Stimulated activated effector memory CD8-positive, alpha-beta T cell treated with anti-CD3 and anti-CD28 coated beads, Interleukin-12 subunit alpha, Interleukin-12 subunit beta, amount 100 ng/mL, for 72 hours (primary cell): Measurements from ENCODE around the gene DNAI2.

Source experiments
- ATAC-seq: fragments of 150-1000 bp; cut with Tn5 transposase; 2 replicates; pipeline ENCODE4 v1.10.0; 2021
- DNase-seq, 2 donors: peaks; one replicate each; pipeline ENCODE4 v3.0.0; 2021 to 2022; ENCODE audit warnings: low spot score in 2 of 2
- H3K27ac Mint-ChIP-seq: one replicate; pipeline ENCODE4 v1.8.0; 2022; ENCODE audit warnings: mild to moderate bottlenecking, mixed read lengths
- H3K36me3 Mint-ChIP-seq: one replicate; pipeline ENCODE4 v1.8.0; 2022; ENCODE audit warnings: mild to moderate bottlenecking, mixed read lengths
- H3K4me1 Mint-ChIP-seq: one replicate; pipeline ENCODE4 v1.8.0; 2022; ENCODE audit warnings: mixed read lengths
- H3K4me3 Mint-ChIP-seq: one replicate; pipeline ENCODE4 v1.8.0; 2022; ENCODE audit warnings: mild to moderate bottlenecking, mixed read lengths
- H3K9me3 Mint-ChIP-seq: one replicate; pipeline ENCODE4 v1.8.0; 2022; ENCODE audit warnings: mixed read lengths

DNAI2 gene

DNA sequence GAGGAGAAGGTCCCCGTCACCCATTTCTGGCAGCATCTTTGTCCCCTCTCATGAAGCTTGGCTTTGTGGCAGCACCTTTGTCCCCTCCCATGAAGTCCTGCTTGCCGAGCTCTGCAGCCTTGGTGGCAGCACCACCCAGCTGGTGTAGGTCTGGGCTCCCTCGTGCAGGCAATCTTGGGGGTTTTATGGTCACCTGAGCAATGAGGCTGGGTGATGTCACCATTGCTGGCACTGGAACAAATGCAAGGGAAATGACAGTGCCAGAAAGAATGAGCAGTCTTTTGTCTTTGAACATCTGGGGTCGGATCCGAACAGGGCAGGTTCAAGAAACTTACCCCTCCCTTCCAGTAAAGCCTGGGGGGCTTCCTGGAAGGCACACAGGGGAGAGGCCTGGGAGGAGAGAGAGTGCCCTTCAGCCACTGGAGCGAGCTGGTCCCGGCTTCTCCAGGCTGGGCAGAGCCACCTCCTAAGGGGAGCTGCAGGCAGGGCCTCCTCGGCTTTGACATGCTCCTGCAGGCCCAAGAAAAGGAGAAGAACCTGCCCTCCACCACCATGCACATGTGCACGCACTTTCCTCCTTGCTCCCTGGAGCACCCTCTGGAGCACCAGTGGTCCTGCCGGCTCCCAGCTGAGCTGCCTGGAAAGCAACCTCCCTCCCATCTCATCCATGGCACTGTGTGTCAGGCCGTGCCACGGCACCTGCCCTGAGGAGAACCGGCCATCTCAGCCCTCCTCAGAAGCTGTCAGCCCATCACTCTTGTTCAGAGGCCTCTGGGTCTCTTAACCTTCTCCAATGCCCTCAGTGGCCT, 71.6 kb downstream of the DNAI2 start:
- no peaks in the 10 kb centered on the region for H3K4me1 Mint-ChIP-seq
- H3K27ac Mint-ChIP-seq, result peak overlapping the region; percentile 54
- no peak for DNase-seq
- no peak overlapping the region for H3K4me3 Mint-ChIP-seq
- no peaks in the 10 kb centered on the region for H3K36me3 Mint-ChIP-seq
- no peak for ATAC-seq
- H3K9me3 Mint-ChIP-seq, result no peaks in the 10 kb centered on the region

DNA sequence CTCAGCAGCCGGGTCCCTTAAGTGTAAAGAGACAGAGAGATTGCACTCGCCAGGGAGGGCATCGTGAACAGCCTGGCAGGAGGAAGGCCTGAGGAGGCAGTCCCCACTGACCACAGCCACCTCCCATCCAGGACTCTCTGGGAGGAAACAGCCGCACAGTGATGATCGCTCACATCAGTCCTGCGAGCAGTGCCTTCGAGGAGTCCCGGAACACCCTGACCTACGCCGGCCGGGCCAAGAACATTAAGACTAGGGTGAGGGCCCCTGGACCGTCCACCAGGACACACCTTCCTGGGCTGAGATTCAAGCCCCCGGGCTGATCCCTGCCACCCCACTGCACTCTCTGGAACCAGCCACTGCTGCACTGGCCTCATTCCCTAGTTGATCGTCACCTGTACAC, 73.6 kb downstream of the DNAI2 start:
- no peak overlapping the region for H3K27ac Mint-ChIP-seq
- DNase-seq, result no peak
- ATAC-seq, result no peak
- H3K36me3 Mint-ChIP-seq, result no peaks in the 10 kb centered on the region
- H3K9me3 Mint-ChIP-seq, result no peaks in the 10 kb centered on the region
- no peak overlapping the region for H3K4me3 Mint-ChIP-seq
- no peaks in the 10 kb centered on the region for H3K4me1 Mint-ChIP-seq

DNA sequence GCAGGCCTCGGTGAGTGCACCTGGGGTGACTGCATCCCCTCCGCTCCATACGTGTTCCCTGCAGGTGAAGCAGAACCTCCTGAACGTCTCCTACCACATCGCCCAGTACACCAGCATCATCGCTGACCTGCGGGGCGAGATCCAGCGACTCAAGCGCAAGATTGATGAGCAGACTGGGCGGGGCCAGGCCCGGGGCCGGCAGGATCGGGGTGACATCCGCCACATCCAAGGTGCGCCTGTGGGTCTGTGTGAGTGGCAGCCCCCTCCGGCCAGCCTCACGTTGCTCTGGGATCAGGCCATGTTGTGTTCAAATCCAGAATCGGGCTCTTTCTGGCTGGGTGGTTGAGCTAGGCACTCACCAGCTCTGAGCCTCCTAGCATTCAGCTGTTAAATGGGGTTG, 75.1 kb downstream of the DNAI2 start:
- ATAC-seq, result no peak
- Mint-ChIP-seq H3K4me3 (no peak overlapping the region), H3K9me3 (no peaks in the 10 kb centered on the region), H3K4me1 (peaks cover 11% of the 10 kb centered on the region), H3K27ac (no peak overlapping the region), H3K36me3 (no peaks in the 10 kb centered on the region)
- no peak for DNase-seq

DNA sequence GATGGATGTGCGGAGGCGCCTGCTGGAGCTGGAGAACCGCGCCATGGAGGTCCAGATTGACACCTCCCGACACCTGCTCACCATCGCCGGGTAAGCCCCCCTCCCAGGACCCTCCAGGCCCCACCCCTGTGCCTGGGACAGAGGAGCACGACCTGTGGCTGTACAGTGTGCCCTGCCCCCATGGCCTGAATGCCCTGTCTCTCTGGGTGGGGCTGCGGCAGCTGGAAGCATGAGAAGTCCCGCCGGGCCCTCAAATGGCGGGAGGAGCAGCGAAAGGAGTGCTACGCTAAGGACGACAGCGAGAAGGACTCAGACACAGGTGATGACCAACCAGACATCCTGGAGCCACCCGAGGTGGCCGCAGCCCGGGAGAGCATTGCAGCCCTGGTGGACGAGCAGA, 76.5 kb downstream of the DNAI2 start:
- Mint-ChIP-seq H3K27ac (no peak overlapping the region), H3K9me3 (no peaks in the 10 kb centered on the region), H3K4me3 (no peak overlapping the region), H3K36me3 (no peaks in the 10 kb centered on the region), H3K4me1 (peaks cover 19% of the 10 kb centered on the region)
- ATAC-seq, result no peak
- DNase-seq, result no peak

DNA sequence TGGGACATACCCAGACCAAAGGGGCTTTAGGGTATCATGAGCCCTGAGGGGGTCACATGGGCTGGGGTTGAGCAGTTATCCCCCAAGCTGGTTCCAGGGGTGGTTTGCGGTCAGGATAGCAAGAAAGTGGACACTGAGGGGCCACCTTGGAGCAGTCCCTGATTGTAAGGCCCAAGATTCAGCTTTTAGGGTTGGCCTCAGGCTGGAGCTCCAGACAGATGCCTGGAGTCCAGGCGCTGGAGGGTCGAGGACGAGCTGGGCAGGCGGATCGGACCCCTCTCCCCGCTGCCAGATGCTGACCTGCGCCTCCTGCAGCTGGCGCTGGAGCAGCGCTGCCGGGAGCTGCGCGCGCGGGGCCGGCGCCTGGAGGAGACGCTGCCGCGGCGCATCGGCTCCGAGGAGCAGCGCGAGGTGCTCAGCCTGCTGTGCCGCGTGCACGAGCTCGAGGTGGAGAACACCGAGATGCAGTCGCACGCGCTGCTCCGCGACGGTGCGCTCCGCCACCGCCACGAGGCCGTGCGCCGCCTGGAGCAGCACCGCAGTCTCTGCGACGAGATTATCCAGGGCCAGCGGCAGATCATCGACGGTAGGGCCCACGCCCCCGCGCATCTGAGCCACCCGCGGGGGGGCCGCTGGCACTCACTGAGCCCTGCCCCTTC, 77.6 kb downstream of the DNAI2 start:
- no peaks in the 10 kb centered on the region for H3K9me3 Mint-ChIP-seq
- ATAC-seq (no peak), DNase-seq (no peak)
- H3K4me1 Mint-ChIP-seq, result peaks cover 19% of the 10 kb centered on the region
- no peak overlapping the region for H3K4me3 Mint-ChIP-seq
- no peaks in the 10 kb centered on the region for H3K36me3 Mint-ChIP-seq
- H3K27ac Mint-ChIP-seq, result no peak overlapping the region

DNA sequence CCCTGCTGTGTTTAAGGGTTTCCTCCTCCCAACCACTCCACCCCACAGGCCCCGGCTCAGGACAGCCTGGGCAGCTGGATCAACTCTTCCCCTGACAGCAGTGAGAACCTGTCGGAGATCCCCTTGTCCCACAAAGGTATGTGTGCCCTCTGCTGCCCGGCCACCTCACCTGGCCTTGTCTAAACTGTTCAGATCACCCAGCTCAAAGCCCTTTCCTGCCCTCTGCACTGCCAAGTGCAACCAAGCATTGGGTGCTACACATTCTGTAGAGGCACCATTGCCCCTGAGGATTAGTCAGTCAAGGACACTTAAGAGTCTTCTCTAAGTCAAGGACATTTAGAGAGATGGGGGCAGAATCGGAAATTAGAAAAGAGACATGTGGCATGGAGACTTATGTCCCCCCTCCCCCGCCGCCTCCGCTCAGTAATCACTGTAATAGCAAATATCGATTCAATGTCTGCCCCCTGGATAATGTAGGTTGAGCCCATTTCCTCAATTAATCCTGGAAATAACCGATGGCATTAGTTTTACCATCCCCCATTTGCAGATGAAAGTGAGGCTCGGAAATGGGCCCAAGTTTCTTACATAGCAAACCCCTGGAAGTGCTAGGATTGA, 79.5 kb downstream of the DNAI2 start:
- Mint-ChIP-seq H3K4me3 (no peak overlapping the region), H3K27ac (no peak overlapping the region), H3K4me1 (peaks cover 19% of the 10 kb centered on the region), H3K36me3 (no peaks in the 10 kb centered on the region), H3K9me3 (no peaks in the 10 kb centered on the region)
- ATAC-seq, result no peak
- DNase-seq, result no peak

DNA sequence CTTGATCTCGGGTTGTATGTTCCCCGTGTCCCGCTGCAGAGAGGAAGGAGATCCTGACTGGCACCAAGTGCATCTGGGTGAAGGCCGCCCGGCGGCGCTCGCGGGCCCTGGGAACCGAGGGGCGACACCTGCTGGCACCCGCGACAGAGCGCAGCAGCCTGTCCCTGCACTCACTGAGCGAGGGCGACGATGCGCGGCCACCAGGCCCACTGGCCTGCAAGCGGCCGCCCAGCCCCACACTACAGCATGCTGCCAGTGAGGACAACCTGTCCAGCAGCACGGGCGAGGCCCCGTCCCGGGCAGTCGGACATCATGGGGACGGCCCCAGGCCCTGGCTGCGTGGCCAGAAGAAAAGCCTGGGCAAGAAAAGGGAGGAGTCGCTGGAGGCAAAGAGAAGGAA, 80.1 kb downstream of the DNAI2 start:
- peaks cover 19% of the 10 kb centered on the region for H3K4me1 Mint-ChIP-seq
- no peaks in the 10 kb centered on the region for H3K9me3 Mint-ChIP-seq
- peak; percentile 56 to 81 for DNase-seq
- no peaks in the 10 kb centered on the region for H3K36me3 Mint-ChIP-seq
- no peak overlapping the region for H3K4me3 Mint-ChIP-seq
- H3K27ac Mint-ChIP-seq, result no peak overlapping the region
- ATAC-seq, result peak; percentile 85

DNA sequence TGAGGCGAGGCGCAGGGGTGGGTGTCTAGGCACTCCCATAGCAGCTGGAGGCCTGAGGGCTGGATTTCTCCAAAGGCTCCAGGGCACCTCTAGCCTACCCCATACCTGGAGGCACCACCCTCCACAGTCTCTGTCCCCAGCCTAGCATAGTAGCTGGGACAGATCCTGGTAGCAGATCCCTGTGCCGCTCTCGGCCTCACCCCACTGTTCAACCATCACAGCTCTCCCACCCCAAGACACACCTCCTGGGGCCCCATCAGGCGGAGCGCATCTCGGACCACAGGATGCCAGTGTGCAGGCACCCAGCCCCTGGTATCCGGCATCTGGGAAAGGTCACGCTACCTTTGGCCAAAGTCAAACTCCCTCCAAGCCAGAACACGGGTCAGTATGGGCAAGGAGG, 80.5 kb downstream of the DNAI2 start:
- Mint-ChIP-seq H3K36me3 (no peaks in the 10 kb centered on the region), H3K27ac (no peak overlapping the region), H3K9me3 (no peaks in the 10 kb centered on the region), H3K4me1 (peaks cover 19% of the 10 kb centered on the region), H3K4me3 (no peak overlapping the region)
- DNase-seq (no peak), ATAC-seq (peak; percentile 36)

DNA sequence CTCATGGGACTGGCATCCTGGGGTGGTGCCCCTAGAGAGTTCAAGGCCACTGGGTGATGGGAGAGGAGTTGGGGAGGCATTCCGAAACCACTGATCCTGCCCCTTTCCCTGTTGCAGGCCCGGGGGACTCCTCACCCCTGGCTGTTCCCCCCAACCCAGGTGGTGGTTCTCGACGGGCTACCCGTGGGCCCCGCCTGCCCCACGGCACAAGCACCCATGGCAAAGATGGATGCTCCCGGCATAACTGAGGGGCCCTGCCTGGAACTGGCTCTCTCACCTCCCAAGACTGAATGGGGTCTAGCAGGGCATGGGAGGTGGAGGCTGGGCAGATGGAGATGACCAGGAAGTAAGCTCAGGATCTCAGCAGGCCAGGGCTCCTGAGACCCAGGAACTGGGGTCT, 81.0 kb downstream of the DNAI2 start:
- DNase-seq (no peak), ATAC-seq (no peak)
- H3K4me3 Mint-ChIP-seq, result no peak overlapping the region
- no peak overlapping the region for H3K27ac Mint-ChIP-seq
- peaks cover 19% of the 10 kb centered on the region for H3K4me1 Mint-ChIP-seq
- no peaks in the 10 kb centered on the region for H3K9me3 Mint-ChIP-seq
- no peaks in the 10 kb centered on the region for H3K36me3 Mint-ChIP-seq

DNA sequence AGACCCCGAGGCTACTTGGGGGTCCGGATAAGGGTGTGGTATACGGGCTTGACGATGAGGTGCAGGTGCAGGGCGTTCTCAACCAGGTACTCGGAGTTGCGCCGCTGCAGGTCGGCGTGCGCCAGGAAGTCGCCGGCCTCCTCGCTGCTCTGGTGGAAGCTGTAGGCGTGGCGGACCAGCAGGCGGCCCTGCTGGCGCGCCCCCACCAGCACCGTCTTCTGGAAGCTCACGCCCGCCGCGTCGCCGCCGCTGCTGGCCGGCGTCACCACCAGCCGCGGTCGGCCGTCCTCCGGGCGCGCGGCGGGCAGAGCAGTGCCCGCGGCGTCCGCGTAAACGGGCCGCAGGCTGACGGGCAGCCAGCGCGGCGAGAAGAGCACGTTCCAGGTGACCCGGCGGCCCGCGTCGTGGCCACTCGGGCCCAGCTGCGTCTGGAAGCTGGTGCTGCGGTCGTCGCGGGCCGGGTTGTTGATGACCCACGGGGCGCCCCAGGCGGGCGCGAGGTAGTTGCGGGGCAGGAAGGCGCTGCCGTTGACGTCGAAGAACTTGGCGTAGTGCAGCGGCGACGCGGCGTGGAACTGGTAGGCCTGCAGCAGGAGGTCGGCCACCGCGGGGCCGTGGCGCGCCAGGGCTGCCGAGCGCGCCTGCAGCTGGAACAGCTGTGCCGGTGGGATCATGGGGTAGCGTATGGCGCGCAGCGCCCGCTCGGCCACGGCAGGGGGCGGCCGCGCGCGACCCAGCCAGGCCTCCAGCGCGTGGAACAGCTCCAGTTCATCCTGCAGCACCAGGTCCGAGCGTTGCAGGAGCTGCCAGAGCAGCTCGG, 82.8 kb downstream of the DNAI2 start:
- Mint-ChIP-seq H3K4me3 (peak overlapping the region; percentile 31), H3K4me1 (peaks cover 19% of the 10 kb centered on the region), H3K27ac (no peak overlapping the region), H3K36me3 (no peaks in the 10 kb centered on the region), H3K9me3 (no peaks in the 10 kb centered on the region)
- no peak for DNase-seq
- ATAC-seq, result peak; percentile 5

DNA sequence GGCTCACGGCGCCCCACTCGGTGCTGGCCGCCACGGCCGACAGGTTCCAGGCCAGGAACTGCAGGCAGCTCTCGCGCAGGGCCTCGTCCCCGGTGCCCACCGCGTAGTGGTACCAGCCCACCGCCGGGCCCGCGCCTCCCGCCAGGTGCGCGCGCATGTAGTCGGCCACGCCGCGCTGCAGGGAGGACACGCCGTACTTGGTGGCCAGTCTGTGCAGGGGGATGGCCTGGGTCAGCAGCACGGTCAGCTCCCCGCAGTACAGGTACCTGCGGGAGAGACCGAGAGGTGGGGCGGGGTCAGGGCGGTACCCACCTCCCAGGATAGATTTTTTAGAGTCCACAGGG, 83.4 kb downstream of the DNAI2 start:
- ATAC-seq (no peak), DNase-seq (no peak)
- Mint-ChIP-seq H3K9me3 (no peaks in the 10 kb centered on the region), H3K4me3 (peak overlapping the region; percentile 33), H3K36me3 (no peaks in the 10 kb centered on the region), H3K4me1 (peaks cover 19% of the 10 kb centered on the region), H3K27ac (no peak overlapping the region)

DNA sequence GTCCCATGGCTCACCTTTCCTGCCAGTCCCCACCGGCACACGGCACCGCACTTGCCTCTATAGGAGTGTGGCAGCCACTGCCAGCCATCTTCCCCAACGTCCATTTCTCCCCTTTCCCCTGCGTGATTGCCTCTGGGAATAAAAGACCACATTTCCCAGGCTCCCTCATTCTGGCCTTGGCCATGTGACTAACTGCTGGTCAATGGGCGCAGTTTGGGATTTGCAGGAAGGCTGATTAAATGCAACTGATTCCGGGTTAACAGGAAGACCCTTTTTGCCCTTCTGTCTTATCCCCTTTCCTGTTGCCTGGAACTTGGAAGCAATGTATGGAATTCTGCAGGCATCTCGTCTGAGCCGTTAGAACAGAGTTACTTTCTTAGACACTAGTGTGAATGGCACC, 84.7 kb downstream of the DNAI2 start:
- no peak overlapping the region for H3K4me3 Mint-ChIP-seq
- H3K36me3 Mint-ChIP-seq, result no peaks in the 10 kb centered on the region

DNA sequence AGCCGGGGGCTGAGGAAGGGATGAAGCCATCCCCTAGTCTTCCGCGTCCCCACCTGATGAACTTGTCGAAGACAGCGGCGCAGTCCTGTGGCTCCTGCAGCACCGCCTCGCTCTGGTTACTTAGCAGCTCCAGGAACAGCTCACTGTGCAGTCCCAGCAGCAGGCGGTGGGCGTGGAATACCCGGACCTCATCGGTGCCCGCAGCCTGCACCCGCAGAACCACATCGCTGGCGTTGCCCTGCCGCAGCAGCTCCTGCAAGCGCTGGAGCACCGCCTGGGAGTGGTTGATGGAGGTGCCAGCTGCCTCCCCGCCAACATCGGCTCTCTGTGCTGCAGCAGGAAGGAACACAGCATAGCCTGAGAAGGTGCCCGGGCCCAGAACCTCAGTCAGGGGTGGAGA, 85.9 kb downstream of the DNAI2 start:
- Mint-ChIP-seq H3K36me3 (no peaks in the 10 kb centered on the region), H3K4me1 (no peaks in the 10 kb centered on the region), H3K27ac (no peak overlapping the region), H3K9me3 (no peaks in the 10 kb centered on the region), H3K4me3 (no peak overlapping the region)
- ATAC-seq (no peak), DNase-seq (no peak)

More for the DNA sequence above, 84.7 kb downstream of the DNAI2 start:
- no peak overlapping the region for H3K27ac Mint-ChIP-seq
- DNase-seq (no peak), ATAC-seq (no peak)
- H3K4me1 Mint-ChIP-seq, result peaks cover 12% of the 10 kb centered on the region
- H3K9me3 Mint-ChIP-seq, result no peaks in the 10 kb centered on the region

DNA sequence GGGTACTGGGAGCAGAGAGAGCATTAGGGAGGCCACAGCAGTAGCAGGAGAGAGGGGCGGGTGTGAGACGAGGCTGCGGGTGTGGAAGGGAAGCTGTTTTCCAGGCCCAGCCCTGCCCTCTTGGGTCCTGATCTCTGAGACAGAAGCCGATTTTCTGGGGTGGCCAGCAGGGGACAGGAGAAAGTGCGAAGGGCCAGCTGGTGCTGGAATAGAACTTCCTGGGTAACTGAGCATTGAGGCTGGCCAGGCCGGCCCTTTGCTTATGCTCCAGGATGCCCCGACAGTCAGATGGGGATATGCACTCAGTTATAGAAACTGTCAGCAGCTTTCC, 86.8 kb downstream of the DNAI2 start:
- Mint-ChIP-seq H3K4me1 (no peaks in the 10 kb centered on the region), H3K27ac (no peak overlapping the region), H3K4me3 (no peak overlapping the region), H3K9me3 (no peaks in the 10 kb centered on the region), H3K36me3 (no peaks in the 10 kb centered on the region)
- DNase-seq (no peak), ATAC-seq (no peak)

DNA sequence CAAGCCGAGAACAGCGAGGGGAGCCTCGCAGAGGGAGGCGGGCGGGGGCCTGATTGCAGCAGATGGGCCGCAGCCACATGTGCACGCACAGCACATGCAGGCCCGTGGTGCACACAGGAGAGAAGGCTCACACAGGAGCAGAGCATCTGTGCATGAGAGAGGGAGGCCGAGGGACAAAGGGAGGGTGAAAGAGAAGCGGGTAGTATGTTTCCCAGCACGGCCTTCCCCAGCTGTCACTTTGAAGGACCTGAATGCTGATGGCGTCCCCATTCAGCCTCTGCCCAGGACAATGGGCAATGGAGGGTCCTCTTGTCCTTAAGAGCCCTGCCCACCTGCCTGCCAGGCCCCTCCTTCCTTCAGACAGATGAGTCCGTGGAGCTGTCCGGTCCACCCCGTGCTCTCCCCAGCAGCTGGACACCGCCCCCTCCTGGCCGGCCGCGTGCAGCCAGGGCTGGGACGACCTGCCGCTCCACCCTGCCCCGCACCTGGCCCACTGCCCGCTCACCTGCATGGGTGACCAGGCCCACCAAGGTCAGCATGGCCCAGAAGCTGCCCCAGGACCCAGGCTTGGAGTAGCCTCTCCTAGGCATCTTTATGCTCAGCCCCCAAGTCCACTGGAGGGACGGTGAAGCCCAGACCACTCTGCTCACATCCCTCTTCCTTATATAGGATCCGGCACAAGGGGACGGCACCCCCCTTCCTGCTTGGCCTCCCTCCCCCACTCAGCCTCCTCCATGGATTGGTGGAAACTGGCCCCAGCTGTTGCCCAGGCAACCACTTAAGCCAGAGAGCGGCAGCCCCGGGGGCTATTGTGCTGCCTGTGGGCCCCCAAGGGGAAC, 87.4 kb downstream of the DNAI2 start, which contains the start of gene BTBD17:
Gene BTBD17 (minus strand): TSS at position 639 of the 839 bp plus-strand sequence. CDS start 49 bp downstream, at position 590.
- Mint-ChIP-seq H3K4me1 (no peaks in the 10 kb centered on the region), H3K27ac (no peak within 1 kb of the TSS), H3K4me3 (no peak within 1 kb of the TSS), H3K36me3 (peaks cover 1% of the 10 kb centered on the region), H3K9me3 (no peaks in the 10 kb centered on the region)
- peak; percentile 38 to 67 for DNase-seq
- ATAC-seq, result peak; percentile 65
